Astrocyte (in vitro differentiated cells and primary cell): ENCODE data around the gene SBNO2. TPM values are rescaled to one million over a fixed set of nuclear protein-coding genes. Genes with fewer than 3 reads are reported as not detected.

ENCODE experiments used
- DNase-seq: peaks from one replicate; pipeline ENCODE4 v3.0.0-alpha.2; 2010; ENCODE audit warnings: low read depth
- FAIRE-seq: peaks from 2 replicates; lab custom pipeline; 2011; peaks lifted over from hg19 to GRCh38; lab: Jason Lieb, UNC
- H2AFZ ChIP-seq: 2 replicates; pipeline ENCODE4 v1.6.0; 2012; ENCODE audit warnings: low read depth, low read length, inconsistent platforms
- H3K27ac ChIP-seq: 2 replicates; pipeline ENCODE4 v1.5.1; 2011; ENCODE audit warnings: low read depth, low read length, inconsistent platforms
- H3K27me3 ChIP-seq: 2 replicates; pipeline ENCODE4 v1.6.0; 2011; ENCODE audit warnings: low read length, inconsistent platforms; ENCODE audit not compliant: insufficient read depth
- H3K36me3 ChIP-seq: 2 replicates; pipeline ENCODE4 v1.5.1; 2011; ENCODE audit warnings: low read length, inconsistent platforms; ENCODE audit not compliant: insufficient read depth
- H3K4me1 ChIP-seq: 2 replicates; pipeline ENCODE4 v1.5.1; 2011; ENCODE audit warnings: low read length, inconsistent platforms; ENCODE audit not compliant: insufficient read depth
- H3K4me2 ChIP-seq: 2 replicates; pipeline ENCODE4 v1.6.0; 2012; ENCODE audit warnings: low read length, inconsistent platforms
- H3K4me3 ChIP-seq: 2 replicates; pipeline ENCODE4 v1.5.1; 2011; ENCODE audit warnings: low read depth, mild to moderate bottlenecking, low read length, inconsistent platforms; ENCODE audit not compliant: insufficient read depth
- H3K79me2 ChIP-seq: 2 replicates; pipeline ENCODE4 v1.6.0; 2012; ENCODE audit warnings: mild to moderate bottlenecking, low read length, inconsistent platforms; ENCODE audit not compliant: insufficient read depth
- H3K9ac ChIP-seq: 2 replicates; pipeline ENCODE4 v1.6.0; 2012; ENCODE audit warnings: mild to moderate bottlenecking, low read length, inconsistent platforms
- H3K9me3 ChIP-seq: 2 replicates; pipeline ENCODE4 v1.5.1; 2012; ENCODE audit warnings: low read depth, mild to moderate bottlenecking, low read length, inconsistent platforms; ENCODE audit not compliant: insufficient read depth
- H4K20me1 ChIP-seq: 2 replicates; pipeline ENCODE4 v1.6.0; 2012; ENCODE audit warnings: low read length, inconsistent platforms; ENCODE audit not compliant: insufficient read depth
- H3K27ac Mint-ChIP-seq: one replicate; pipeline ENCODE4 v1.8.0; 2021; ENCODE audit warnings: mild to moderate bottlenecking, mixed read lengths; ENCODE audit not compliant: unreplicated experiment
- H3K27me3 Mint-ChIP-seq: one replicate; pipeline ENCODE4 v1.8.0; 2021; ENCODE audit warnings: low read depth, mixed read lengths; ENCODE audit not compliant: unreplicated experiment
- H3K36me3 Mint-ChIP-seq: one replicate; pipeline ENCODE4 v1.8.0; 2021; ENCODE audit warnings: low read depth, mixed read lengths; ENCODE audit not compliant: unreplicated experiment
- H3K4me1 Mint-ChIP-seq: one replicate; pipeline ENCODE4 v1.8.0; 2021; ENCODE audit warnings: low read depth, mixed read lengths; ENCODE audit not compliant: unreplicated experiment
- H3K4me3 Mint-ChIP-seq: one replicate; pipeline ENCODE4 v1.8.0; 2021; ENCODE audit warnings: mild to moderate bottlenecking, moderate library complexity, mixed read lengths; ENCODE audit not compliant: unreplicated experiment
- H3K9me3 Mint-ChIP-seq: one replicate; pipeline ENCODE4 v1.8.0; 2021; ENCODE audit warnings: mild to moderate bottlenecking, mixed read lengths; ENCODE audit not compliant: unreplicated experiment
- CTCF ChIP-seq: IDR thresholded peaks from 2 replicates; pipeline ENCODE4 v1.5.1; 2011; ENCODE audit warnings: low read depth, mild to moderate bottlenecking, inconsistent platforms, low read length, moderate library complexity; ENCODE audit not compliant: insufficient read depth
- EZH2 ChIP-seq: IDR thresholded peaks from 2 replicates; pipeline ENCODE4 v1.6.1; 2012; ENCODE audit warnings: mild to moderate bottlenecking, low read length, inconsistent platforms; ENCODE audit not compliant: insufficient read depth
- total RNA-seq: library from RNA; stranded (reverse); gene quantifications from 2 replicates; pipeline ENCODE4 v1.2.1, GENCODE V29; 2021

Gene SBNO2
- total RNA-seq, 1 donor from 2014 or later = 39.3 TPM

- H3K9ac ChIP-seq = peak overlapping the region; percentile 71
- peaks cover 84% of the 10 kb centered on the region for H4K20me1 ChIP-seq
- Mint-ChIP-seq H3K4me3 (peak overlapping the region; percentile 25), H3K27ac (peak overlapping the region; percentile 76), H3K36me3 (peaks cover 4% of the 10 kb centered on the region), H3K27me3 (no peaks in the 10 kb centered on the region), H3K9me3 (no peaks in the 10 kb centered on the region), H3K4me1 (peaks cover 18% of the 10 kb centered on the region)
- H3K27ac ChIP-seq = peak overlapping the region; percentile 70
- no peaks in the 10 kb centered on the region for H3K9me3 ChIP-seq
- H3K36me3 ChIP-seq = peaks cover 4% of the 10 kb centered on the region
- H3K79me2 ChIP-seq = peaks cover 95% of the 10 kb centered on the region
- no peak overlapping the region for H3K4me3 ChIP-seq
- no peaks in the 10 kb centered on the region for H3K27me3 ChIP-seq
- H3K4me2 ChIP-seq = peak overlapping the region; percentile 78
- no peak overlapping the region for H2AFZ ChIP-seq
- FAIRE-seq (no peak), DNase-seq (peak; percentile 63)
- TF ChIP-seq CTCF = no peak
- TF ChIP-seq EZH2 = no peak
- H3K4me1 ChIP-seq = peaks cover 41% of the 10 kb centered on the region
Measured at GRCh38 chr19:1168572-1169410, 5.3 kb downstream of the SBNO2 start.

GRCh38 chr19:1167687-1168571, 6.1 kb downstream of the SBNO2 start:
- no peak for DNase-seq
- H3K9ac ChIP-seq = peak overlapping the region; percentile 71

More at GRCh38 chr19:1167687-1168571, 6.1 kb downstream of the SBNO2 start:
- Histone ChIP-seq H3K9me3 (no peaks in the 10 kb centered on the region), H3K79me2 (peaks cover 96% of the 10 kb centered on the region), H3K4me3 (no peak overlapping the region), H3K4me1 (peaks cover 39% of the 10 kb centered on the region), H3K27me3 (no peaks in the 10 kb centered on the region), H4K20me1 (peaks cover 92% of the 10 kb centered on the region), H3K27ac (peak overlapping the region; percentile 70), H3K4me2 (peak overlapping the region; percentile 78), H3K36me3 (peaks cover 4% of the 10 kb centered on the region), H2AFZ (no peak overlapping the region)
- peaks cover 5% of the 10 kb centered on the region for H3K36me3 Mint-ChIP-seq
- H3K4me1 Mint-ChIP-seq = peaks cover 18% of the 10 kb centered on the region
- no peak overlapping the region for H3K27ac Mint-ChIP-seq
- no peak overlapping the region for H3K4me3 Mint-ChIP-seq
- FAIRE-seq = no peak
- no peaks in the 10 kb centered on the region for H3K27me3 Mint-ChIP-seq
- H3K9me3 Mint-ChIP-seq = no peaks in the 10 kb centered on the region
- no peak for TF ChIP-seq EZH2
- TF ChIP-seq CTCF = no peak
